HepG2 (cell line): ENCODE results near the gene TEX19. TPM values are rescaled to one million over a fixed set of nuclear protein-coding genes. Genes with fewer than 3 reads are reported as not detected.

Experiments
- ATF5 ChIP-seq: sonication (generic); formaldehyde crosslinking; IDR thresholded peaks from 2 replicates; pipeline ENCODE4 v1.4.0; 2020; ENCODE audit warnings: mild to moderate bottlenecking, low read depth, missing genetic modification reagents
- BORCS8-MEF2B ChIP-seq: sonication (generic); formaldehyde crosslinking; IDR thresholded peaks from 2 replicates; pipeline ENCODE4 v1.8.0; 2022; ENCODE audit warnings: mild to moderate bottlenecking, missing genetic modification reagents
- ESRRA ChIP-seq: sonication (generic); formaldehyde crosslinking; IDR thresholded peaks from 2 replicates; pipeline ENCODE4 v1.5.1; 2020; ENCODE audit warnings: mild to moderate bottlenecking, low read depth, missing genetic modification reagents
- GATA4 ChIP-seq: sonication (generic); IDR thresholded peaks from 2 replicates; pipeline ENCODE4 v1.6.1; 2016; ENCODE audit warnings: antibody characterized with exemption, low read depth, borderline replicate concordance
- GPN1 ChIP-seq: sonication (generic); formaldehyde crosslinking; IDR thresholded peaks from 2 replicates; pipeline ENCODE4 v1.5.1; 2020; ENCODE audit warnings: missing genetic modification reagents, borderline replicate concordance
- GZF1 ChIP-seq: sonication (generic); formaldehyde crosslinking; IDR thresholded peaks from 2 replicates; pipeline ENCODE4 v1.5.1; 2020; ENCODE audit warnings: mild to moderate bottlenecking, missing genetic modification reagents
- HOXA3 ChIP-seq: sonication (generic); formaldehyde crosslinking; IDR thresholded peaks from 2 replicates; pipeline ENCODE4 v1.5.0; 2020; ENCODE audit warnings: missing genetic modification reagents
- JDP2 ChIP-seq: sonication (generic); formaldehyde crosslinking; IDR thresholded peaks from 2 replicates; pipeline ENCODE4 v1.8.1; 2022; ENCODE audit warnings: missing genetic modification reagents, borderline replicate concordance
- KDM4B ChIP-seq: sonication (generic); formaldehyde crosslinking; IDR thresholded peaks from 2 replicates; pipeline ENCODE4 v1.4.0; 2020; ENCODE audit warnings: missing genetic modification reagents
- MBD4 ChIP-seq: IDR thresholded peaks from 2 replicates; pipeline ENCODE4 v1.6.1; 2012; ENCODE audit warnings: low read length, inconsistent platforms, borderline replicate concordance
- PLSCR1 ChIP-seq: sonication (generic); formaldehyde crosslinking; IDR thresholded peaks from 2 replicates; pipeline ENCODE4 v1.5.0; 2020; ENCODE audit warnings: missing genetic modification reagents, mild to moderate bottlenecking, borderline replicate concordance
- REL ChIP-seq: sonication (generic); formaldehyde crosslinking; conservative IDR thresholded peaks from 2 replicates; pipeline ENCODE4 v1.8.0; 2022; ENCODE audit warnings: mild to moderate bottlenecking, missing genetic modification reagents, moderate library complexity
- SATB2 ChIP-seq: sonication (generic); formaldehyde crosslinking; IDR thresholded peaks from 2 replicates; pipeline ENCODE4 v1.5.0; 2020; ENCODE audit warnings: missing genetic modification reagents
- SCMH1 ChIP-seq: sonication (generic); formaldehyde crosslinking; IDR thresholded peaks from 2 replicates; pipeline ENCODE4 v1.9.0; 2021; ENCODE audit warnings: missing genetic modification reagents, mild to moderate bottlenecking, borderline replicate concordance
- SKIL ChIP-seq: sonication (generic); formaldehyde crosslinking; IDR thresholded peaks from 2 replicates; pipeline ENCODE4 v1.8.0; 2022; ENCODE audit warnings: missing genetic modification reagents, mild to moderate bottlenecking, moderate library complexity, borderline replicate concordance
- SMAD3 ChIP-seq: sonication (generic); formaldehyde crosslinking; IDR thresholded peaks from 2 replicates; pipeline ENCODE4 v1.4.0; 2020; ENCODE audit warnings: missing genetic modification reagents
- STAG1 ChIP-seq: sonication (generic); formaldehyde crosslinking; IDR thresholded peaks from 2 replicates; pipeline ENCODE4 v1.4.0; 2020; ENCODE audit warnings: missing genetic modification reagents
- TFE3 ChIP-seq: IDR thresholded peaks from 2 replicates; pipeline ENCODE4 v1.6.1; 2016
- TOPORS ChIP-seq: sonication (generic); formaldehyde crosslinking; IDR thresholded peaks from 2 replicates; pipeline ENCODE4 v1.8.0; 2023; ENCODE audit warnings: mild to moderate bottlenecking, missing genetic modification reagents
- ZNF230 ChIP-seq: sonication (generic); formaldehyde crosslinking; IDR thresholded peaks from 2 replicates; pipeline ENCODE4 v1.4.0; 2020; ENCODE audit warnings: mild to moderate bottlenecking, missing genetic modification reagents
- ZNF253 ChIP-seq: sonication (generic); formaldehyde crosslinking; IDR thresholded peaks from 2 replicates; pipeline ENCODE4 v1.8.0; 2022; ENCODE audit warnings: mild to moderate bottlenecking, missing genetic modification reagents, borderline replicate concordance
- ZNF263 ChIP-seq: sonication (generic); formaldehyde crosslinking; IDR thresholded peaks from 2 replicates; pipeline ENCODE4 v1.4.0; 2020; ENCODE audit warnings: missing genetic modification reagents
- ZNF326 ChIP-seq: sonication (generic); formaldehyde crosslinking; IDR thresholded peaks from 2 replicates; pipeline ENCODE4 v1.4.0; 2020; ENCODE audit warnings: missing genetic modification reagents, borderline replicate concordance
- ZNF550 ChIP-seq: sonication (generic); formaldehyde crosslinking; IDR thresholded peaks from 2 replicates; pipeline ENCODE4 v1.4.0; 2020; ENCODE audit warnings: mild to moderate bottlenecking, missing genetic modification reagents, borderline replicate concordance
- ZNF572 ChIP-seq: sonication (generic); formaldehyde crosslinking; IDR thresholded peaks from 2 replicates; pipeline ENCODE4 v1.5.1; 2020; ENCODE audit warnings: mild to moderate bottlenecking, missing genetic modification reagents
- ZNF615 ChIP-seq: sonication (generic); formaldehyde crosslinking; IDR thresholded peaks from 2 replicates; pipeline ENCODE4 v1.5.0; 2020; ENCODE audit warnings: mild to moderate bottlenecking, missing genetic modification reagents, borderline replicate concordance
- polyA plus RNA-seq, 8 experiments: library from polyadenylated mRNA; depleted of rRNA in 3 of 8; stranded (reverse) in 7 of 8; unstranded in 1 of 8; fragments of >200 nt; fragmentation: Illumina TruSeq in 4 of 8; extraction: Trizol in 4 of 8; gene quantifications; 2 replicates each; pipeline versions ENCODE4 v1.2.1 to v1.2.3, GENCODE V29; 2011 to 2016; ENCODE audit warnings: low read depth in 4 of 8, missing spikeins in 1 of 8, mixed read lengths in 1 of 8; ENCODE audit not compliant: insufficient read depth in 1 of 8
- total RNA-seq, 5 experiments: library from RNA; depleted of rRNA; stranded (reverse); fragments of >200 nt; fragmentation: Illumina TruSeq; extraction: Trizol; gene quantifications; 2 replicates each; pipeline ENCODE4 v1.2.3, GENCODE V29; 2016; ENCODE audit warnings: low read depth in 1 of 5

Gene TEX19
- total and polyA plus RNA-seq, 2 of the 13 experiments (the other 11 are each of a cell fraction or from before 2014, with no cell fraction given), result 1.3 to 6.0 TPM

- TF ChIP-seq SKIL (CRISPR knock-in tag), result peak; percentile 98
- 0 out of 2 replicates have a peak, but pooled peaks have one; percentile 84 for TF ChIP-seq ZNF230 (CRISPR knock-in tag)
- peak; percentile 96 for TF ChIP-seq TOPORS
- peak; percentile 49 for TF ChIP-seq ZNF263 (CRISPR knock-in tag)
- TF ChIP-seq SATB2, result 0 out of 2 replicates have a peak, but pooled peaks have one; percentile 63
- no peak for TF ChIP-seq REL
- peak; percentile 96 for TF ChIP-seq ESRRA (CRISPR knock-in tag)
- 0 out of 2 replicates have a peak, but pooled peaks have one; percentile 64 for TF ChIP-seq ZNF253 (CRISPR knock-in tag)
- TF ChIP-seq SMAD3 (CRISPR knock-in tag), result peak; percentile 50
- no peak; the same call in 1 of the 2 replicates for TF ChIP-seq JDP2
- TF ChIP-seq PLSCR1 (CRISPR knock-in tag), result no peak
- TF ChIP-seq KDM4B, result peak; percentile 46; the same call in 1 of the 2 replicates
- no peak for TF ChIP-seq ZNF550 (CRISPR knock-in tag)
- TF ChIP-seq STAG1 (CRISPR knock-in tag), result peak; percentile 29
- TF ChIP-seq ZNF572 (CRISPR knock-in tag), result peak; percentile 85
- no peak for TF ChIP-seq ATF5
- TF ChIP-seq GZF1 (CRISPR knock-in tag), result peak; percentile 91; the same call in 1 of the 2 replicates
- TF ChIP-seq BORCS8-MEF2B (CRISPR knock-in tag), result peak; percentile 96
- TF ChIP-seq SCMH1 (CRISPR knock-in tag), result no peak
- TF ChIP-seq GPN1 (CRISPR knock-in tag), result peak; percentile 68; the same call in 1 of the 2 replicates
- peak; percentile 99 for TF ChIP-seq TFE3
- TF ChIP-seq ZNF326, result no peak
- TF ChIP-seq MBD4, result no peak
- TF ChIP-seq ZNF615, result no peak
- 0 out of 2 replicates have a peak, but pooled peaks have one; percentile 33 for TF ChIP-seq GATA4
- TF ChIP-seq HOXA3 (CRISPR knock-in tag), result peak; percentile 97
Observed at GRCh38 chr17:82328141-82328993, 30.7 kb upstream of the TEX19 start (continued).
